GM19467 (cell line): ENCODE results near the gene GRIK4.
"Not testable (repeated sequence)": the region's sequence is repeated elsewhere in the genome, so short reads cannot be mapped to it uniquely, and the experiment has no call there.

ENCODE experiments used
- ATAC-seq: cut with Tn5 transposase; IDR thresholded peaks from one replicate; pipeline ENCODE4 v1.9.1; 2021; ENCODE audit warnings: mild to moderate bottlenecking, moderate library complexity; ENCODE audit not compliant: unreplicated experiment

The GRIK4 gene

DNA sequence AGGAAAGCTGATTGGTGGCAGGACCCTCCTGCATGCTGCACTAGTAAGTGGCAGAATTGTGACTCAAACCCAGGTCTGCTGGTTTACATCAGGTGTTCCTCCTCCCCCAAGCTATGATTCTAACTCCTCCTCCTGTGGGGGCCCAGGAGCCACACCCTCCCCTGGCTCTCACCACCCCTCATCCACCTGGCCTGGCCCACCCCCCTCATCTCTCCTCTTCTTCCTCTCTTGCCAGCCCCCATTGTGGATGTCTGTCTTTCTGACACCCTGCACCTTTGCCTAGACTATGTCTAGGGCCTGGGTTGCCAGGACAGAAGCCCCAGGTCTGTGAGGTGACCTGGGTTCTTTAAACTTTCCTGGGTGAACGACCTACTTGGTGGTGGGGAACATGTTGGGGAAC lies 59.9 kb downstream of the GRIK4 start:
- no peak for ATAC-seq

DNA sequence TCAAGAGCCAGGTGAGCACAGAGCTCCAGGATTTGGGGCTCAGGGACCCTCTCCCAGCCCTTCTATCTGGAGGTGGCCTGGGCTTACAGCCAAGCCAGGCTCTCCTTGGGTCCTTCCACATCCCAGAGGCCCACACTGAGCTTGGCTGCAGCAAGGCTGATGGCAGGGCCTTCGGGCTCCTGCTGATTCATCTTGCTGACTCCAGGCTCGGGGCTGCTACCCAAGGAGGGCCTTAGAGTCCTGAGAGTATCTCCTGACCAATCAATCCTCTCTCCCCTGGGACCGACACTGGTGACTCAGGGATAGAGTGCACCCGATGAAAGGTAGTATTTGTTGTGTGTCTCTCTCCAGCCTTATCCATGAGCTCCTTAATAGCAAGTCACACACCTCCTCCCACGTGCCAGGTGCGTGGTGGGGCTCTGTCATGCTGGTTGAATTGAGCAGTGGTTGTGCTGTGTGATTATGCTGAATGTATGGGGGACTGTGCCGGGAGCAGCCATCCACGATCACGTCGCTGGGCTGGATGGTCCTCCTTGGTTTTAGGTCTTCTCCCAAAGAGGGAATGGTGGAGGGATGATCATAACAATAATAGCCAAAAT lies 62.3 kb downstream of the GRIK4 start:
- ATAC-seq, result no peak

DNA sequence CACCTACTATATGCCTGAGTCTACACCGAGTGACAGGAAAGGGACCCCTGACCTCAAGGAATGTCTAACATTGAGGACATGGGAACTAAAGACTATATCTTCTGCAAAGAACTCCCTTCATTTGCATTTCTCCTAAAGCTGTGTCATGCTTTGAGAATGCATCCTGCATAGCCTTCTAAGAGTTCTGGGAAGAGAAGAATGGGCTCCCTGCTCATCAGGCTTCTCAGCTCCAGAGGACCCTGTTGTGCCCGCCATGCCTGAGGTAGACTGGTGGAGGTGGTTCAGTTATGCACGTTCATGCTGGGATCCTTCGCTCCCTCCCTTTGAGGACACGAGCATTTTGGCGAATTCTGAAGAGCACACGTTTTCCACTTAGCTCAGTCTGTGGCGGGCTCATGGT lies 63.3 kb downstream of the GRIK4 start:
- ATAC-seq, result no peak

DNA sequence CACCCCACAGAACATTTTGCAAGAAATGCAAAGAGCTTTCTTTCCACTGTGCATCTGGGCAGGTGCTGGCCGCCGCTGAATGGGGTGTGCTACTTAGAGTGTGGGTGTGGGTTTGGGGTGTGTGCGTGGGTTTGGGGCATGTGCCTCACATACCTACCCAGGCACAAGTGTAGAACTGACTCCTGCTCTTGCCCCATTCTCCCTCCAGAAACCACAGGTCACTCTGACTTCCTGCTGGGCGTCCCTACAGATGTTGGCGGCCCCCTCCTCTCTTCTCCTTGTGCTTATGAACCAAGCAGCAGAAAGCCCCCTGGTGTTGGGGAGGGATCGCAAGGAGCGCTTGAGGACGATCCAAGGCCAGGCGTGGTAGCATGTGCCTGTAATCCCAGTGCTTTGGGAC lies 63.9 kb downstream of the GRIK4 start:
- no peak for ATAC-seq

DNA sequence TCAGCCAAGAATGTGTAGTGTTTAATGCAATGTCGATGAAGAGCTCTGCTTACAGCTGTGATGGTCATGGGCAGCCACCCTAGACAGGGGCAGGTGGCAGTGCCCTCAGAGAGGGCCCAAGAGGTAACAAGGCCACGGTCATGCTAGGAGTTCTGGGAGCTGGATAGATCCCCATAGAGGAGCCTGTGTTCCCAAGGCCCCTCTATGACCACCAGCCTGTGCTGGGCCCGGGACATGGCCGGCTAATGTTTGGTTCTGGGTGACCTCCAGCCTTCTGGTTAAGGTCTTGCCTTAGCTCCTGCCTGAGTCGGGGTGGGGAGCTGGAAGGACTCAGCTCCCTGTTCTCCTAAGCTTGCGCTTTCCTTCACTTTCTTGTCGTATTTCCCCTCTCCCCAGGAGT lies 65.1 kb downstream of the GRIK4 start:
- no peak for ATAC-seq

DNA sequence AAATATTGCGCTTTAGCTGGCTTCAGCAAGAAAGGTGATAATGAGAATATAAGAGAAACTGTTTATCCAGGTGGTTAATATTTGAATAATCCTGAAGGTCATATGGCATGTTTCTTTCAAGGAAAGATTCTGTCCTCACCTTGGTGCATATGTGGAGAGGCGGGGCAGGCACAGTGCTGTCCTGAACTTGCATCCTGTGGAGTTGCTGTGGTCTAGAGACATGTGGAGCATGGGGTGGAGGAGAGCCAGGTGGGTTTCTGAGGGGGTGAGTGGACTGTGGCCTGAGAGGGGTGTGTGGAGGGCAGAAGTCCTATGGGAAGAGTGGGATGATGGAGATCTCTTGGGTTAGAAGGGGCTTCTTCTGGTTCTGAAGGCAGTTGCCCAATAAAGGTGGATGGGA lies 65.5 kb downstream of the GRIK4 start:
- ATAC-seq, result no peak

DNA sequence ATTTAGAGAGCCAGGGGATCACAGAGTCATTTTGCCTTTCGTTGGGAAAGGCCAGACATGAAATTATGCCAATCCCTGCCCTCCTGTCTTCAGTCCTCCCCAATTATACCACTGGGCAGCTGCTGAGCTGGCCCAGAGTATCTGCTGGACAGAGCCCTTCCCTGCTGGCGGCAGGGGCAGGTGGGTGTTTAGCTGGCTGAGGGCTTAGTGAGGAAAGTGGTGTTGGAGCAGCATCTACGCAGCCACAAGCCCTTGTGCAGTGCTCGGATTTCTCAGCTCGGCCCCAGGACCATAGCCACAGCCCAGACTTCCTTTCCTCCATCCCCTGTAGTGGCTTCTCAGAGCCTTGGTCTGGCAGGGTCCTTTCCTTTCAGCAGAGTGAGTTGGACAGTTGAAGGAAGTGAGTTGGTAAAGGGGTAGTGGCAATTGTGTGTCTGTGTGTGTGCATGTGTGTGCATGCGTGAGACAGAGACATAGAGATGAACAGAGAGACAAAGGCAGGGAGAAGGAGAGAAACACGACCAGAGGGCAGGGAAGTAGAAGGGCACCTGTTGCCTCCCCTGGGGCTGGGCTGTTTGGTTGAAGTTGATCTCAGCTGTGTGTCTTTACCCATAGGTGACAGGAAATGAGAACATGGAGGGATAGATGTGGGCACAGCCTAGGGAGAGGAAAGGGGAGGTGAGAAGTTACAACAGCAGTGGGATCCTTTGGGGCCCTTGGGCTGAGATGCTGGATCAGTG lies 66.2 kb downstream of the GRIK4 start:
- no peak for ATAC-seq

DNA sequence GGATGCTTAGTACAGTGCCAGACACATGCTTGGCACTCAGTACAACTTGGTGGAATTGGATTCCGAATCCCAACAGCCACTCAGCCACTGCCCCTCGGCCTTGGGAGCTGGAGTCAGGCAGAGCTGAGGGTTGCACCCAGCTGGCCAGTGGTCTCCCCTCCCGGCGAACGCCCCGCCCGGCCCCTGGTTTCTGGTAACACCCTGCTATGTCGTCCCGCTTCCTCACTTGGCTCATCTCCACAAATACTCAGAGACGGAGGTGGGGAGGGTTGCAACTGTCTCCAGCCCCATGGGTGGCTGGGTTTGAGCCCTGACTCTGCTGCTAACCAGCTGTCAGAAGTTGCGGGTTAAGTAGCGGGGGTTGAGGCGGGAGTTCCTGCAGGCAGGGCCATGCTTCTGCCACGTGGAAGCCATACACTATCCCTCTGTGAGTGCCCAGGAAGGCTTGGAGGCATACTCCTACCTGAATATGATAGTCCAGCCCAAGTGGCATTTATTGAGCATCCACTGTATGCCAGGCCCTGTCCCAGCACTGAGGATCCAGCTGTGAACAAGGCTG lies 67.1 kb downstream of the GRIK4 start:
- no peak for ATAC-seq

DNA sequence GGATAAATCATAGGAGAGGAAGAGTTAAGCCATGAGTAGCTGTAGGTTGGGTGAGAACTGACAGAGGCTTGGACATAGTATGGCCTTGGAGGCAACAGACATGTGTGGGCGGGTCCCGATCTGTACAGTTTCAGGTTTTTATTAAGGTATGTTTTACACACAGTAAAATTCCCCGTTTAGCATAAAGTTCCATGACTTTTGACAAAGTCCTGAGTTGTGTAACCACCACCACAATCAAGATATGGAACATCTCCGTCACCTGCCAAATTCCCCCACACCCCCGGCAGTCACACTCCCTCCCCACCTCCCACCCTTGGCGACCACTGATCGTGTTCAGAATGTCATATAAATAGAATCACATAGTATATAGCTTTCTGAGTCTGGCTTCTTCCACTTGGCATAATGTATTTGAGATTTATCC lies 68.1 kb downstream of the GRIK4 start:
- no peak for ATAC-seq

DNA sequence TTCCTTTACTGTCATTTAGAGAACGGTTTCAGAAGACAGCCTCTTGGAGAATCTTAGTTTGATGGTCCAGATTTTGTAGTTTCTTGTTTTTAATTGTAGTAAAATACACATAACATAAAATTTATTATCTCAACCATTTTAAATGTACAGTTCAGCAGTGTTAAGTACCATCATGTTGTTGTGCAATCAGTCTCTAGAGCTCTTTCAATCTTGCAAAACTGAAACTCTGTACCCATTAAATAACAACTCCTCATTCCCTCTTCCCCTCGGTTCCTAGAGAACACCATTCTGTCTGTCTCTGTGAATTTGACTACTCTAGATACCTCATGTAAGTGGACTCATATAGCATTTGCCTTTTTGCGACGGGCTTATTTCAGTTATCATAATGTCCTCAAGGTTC lies 69.8 kb downstream of the GRIK4 start:
- ATAC-seq, result no peak

DNA sequence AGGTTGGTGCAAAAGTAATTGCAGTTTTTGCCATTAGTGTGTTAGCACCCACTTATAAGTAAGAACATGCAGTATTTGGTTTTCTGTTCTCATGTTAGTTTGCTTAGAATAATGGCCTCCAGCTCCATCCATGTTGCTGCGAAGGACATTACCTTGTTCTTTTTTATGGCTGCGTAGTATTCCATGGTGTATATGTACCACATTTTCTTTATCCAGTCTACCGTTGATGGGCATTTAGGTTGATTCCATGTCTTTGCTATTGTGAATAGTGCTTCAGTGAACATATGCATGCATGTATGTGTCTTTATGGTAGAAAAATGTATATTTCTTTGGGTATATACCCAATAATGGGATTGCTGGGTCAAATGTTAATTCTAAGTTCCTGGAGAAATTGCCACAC lies 71.0 kb downstream of the GRIK4 start:
- not testable (repeated sequence) for ATAC-seq

DNA sequence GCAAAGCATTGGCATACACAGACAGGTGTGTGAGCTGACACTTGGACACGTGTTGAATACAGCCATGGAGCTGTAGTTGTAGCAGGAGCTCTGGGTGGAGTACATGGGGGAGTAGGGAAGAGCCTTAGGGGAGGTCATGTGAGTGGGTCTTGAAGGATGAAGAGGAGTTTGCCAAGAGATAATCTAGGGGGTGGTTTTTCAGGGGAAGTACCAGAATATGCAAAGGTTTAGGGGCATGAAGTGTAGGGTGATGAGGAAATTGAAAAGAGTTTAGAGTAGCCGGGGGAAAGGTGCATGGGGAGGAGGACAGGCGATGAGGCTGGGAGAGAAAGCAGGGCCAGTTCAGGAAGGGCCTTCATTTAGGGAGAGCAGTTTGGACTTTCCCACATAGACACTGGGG lies 74.5 kb downstream of the GRIK4 start:
- no peak for ATAC-seq

DNA sequence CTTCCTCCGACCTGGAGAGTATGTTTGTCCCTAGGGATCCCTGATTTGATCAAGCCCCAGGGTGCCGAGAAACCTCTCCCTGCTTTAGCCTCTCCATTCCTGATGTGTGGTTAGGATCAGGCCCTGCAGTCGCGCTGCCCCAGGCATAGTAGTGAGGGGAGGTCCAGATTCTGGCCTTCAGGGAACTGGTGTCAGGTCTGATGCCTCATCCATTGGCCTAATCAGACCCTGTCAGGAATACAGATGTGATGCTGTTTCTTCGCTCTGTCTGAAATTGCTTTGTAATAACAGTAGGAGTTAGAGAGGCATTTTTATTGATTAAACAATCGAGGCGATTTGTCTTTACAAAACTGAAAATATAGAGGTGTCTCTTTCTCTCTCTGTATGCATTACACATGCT lies 75.2 kb downstream of the GRIK4 start:
- ATAC-seq, result no peak

DNA sequence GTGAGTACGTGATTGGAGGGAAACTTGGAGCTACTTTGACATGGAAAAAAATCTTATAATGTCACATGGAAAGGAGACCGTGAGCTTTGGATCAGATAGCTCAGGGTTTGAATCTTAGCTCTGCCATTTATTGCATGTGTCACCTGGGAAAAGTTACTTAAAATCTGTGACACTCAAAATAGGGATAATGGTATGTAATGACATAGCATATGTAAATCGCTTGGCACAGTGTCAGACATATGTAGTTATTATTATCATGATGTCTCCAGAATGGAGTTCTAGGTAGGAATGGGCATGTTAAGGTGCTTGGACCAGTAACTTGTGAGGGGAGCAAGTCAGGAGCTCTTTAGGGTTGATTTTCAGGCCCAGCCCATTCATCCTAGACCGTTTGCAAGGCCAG lies 75.8 kb downstream of the GRIK4 start:
- no peak for ATAC-seq

DNA sequence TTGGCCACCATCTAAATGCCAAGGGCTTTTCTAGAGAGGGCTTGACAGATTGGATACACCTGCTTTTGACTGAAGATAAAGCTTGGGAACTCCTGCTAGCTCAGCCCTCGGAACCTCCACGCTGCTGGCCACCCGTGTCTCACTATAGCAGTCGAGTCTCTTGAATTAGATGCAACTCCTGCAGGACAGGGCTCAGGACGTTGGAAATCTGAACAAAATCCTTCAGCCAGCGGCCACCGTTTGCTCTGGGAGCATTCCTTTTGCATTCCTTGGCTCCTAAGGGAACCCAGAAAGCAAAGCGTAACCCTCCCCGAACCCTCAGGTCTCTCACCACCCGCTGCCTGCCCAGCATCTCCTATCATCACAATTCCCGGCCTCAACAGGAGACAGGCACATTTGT lies 77.8 kb downstream of the GRIK4 start:
- no peak for ATAC-seq

DNA sequence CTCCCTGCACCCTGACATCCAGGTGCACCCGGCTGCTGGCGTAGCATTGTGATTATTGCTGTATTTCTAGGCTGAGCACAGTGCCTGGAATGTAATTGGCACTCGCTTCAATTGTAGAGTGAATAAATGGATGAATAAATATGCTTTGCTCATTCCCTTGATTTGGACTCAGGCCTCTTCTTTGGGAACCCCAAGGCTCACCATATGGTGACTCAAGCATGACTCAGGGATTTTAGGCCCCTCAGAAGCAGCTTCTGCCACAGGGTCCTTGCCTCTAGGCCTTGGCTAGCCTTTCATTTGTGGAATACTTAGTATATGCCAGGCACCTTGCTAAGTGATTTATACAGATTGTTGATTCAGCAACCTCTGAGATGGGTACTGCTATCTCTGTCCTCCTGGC lies 78.9 kb downstream of the GRIK4 start:
- no peak for ATAC-seq

DNA sequence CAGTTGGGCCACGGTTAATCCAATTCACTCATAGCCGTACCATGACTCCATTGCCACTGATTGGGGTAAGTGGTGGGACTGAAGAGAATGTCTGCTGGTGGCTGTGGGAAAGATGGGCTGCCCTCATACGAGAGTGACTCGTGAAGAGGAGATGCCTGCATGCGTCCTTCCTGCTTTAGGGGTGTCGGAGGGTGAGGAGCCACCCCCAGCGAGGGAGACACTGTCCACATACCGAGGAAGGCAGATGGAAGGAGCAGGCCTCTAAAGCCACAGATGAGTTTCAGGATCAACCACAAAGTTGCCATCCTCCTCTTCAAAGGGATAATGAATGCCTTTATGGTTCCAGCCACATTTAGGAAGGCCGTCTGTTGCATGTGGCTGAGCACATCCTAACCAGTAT lies 83.2 kb downstream of the GRIK4 start:
- no peak for ATAC-seq

DNA sequence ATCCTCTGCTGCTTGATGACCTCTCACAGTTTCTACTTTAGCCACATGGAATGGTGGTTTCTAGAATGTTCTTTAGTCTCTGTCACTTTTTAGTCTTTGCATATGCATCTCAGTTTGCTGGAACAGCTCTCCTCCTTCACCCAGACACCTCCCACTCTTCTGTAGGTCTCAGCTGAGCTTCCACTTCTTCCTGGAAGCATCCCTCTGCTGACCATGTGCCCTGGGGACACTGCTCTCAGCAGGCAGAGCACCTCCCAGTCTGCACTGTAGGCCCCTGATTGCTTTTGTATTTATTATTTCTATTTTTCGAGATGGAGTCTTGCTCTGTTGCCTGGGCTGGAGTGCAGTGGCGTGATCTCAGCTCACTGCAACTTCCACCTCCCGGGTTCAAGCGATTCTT lies 84.0 kb downstream of the GRIK4 start:
- ATAC-seq, result no peak

DNA sequence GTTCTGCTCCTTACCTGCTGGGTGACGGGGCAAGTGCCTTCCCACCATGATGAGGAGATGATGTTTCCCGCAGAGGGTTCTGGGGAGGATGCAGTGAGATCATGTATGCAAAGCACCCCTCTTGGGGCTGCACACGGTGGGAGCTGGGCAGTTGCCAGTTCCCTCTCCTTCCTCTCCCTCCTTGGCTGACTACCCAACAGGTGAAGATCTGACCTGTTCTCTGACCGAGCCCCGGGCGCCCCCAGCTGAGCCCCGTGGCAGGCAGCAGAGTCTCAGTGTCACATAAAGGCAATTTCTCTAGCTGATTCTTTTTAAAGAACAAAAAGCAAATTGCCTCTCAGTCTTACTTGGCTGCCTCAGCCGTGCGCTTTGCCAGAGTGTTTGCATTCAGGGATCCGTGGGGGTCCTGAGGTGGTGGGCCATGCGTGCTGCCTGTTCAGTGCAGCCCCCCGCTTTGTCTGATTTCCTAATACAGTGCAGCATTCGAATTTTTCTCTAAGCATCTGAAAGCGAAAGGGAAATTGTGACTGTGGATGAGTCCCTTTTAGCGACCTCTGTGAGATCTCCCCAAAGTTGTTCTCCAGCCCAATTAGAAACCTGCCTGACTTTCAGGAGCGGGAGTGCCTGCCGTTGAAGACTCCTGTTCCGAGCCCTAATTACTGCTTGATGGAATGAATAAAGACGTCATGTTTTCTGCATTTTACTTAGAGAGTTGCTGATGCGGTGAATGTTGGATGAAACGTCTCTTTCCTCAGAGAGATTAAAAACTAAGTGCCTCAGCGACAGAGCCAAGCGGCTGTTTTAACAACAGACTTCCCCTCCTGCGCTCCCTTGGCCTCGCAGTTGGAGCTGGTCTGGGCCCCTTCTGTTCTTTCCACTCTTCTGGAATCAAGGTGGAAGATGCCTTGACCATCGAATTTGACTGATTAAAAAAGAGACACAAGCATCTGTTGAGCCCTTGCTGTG lies 86.0 kb downstream of the GRIK4 start:
- ATAC-seq, result no peak

DNA sequence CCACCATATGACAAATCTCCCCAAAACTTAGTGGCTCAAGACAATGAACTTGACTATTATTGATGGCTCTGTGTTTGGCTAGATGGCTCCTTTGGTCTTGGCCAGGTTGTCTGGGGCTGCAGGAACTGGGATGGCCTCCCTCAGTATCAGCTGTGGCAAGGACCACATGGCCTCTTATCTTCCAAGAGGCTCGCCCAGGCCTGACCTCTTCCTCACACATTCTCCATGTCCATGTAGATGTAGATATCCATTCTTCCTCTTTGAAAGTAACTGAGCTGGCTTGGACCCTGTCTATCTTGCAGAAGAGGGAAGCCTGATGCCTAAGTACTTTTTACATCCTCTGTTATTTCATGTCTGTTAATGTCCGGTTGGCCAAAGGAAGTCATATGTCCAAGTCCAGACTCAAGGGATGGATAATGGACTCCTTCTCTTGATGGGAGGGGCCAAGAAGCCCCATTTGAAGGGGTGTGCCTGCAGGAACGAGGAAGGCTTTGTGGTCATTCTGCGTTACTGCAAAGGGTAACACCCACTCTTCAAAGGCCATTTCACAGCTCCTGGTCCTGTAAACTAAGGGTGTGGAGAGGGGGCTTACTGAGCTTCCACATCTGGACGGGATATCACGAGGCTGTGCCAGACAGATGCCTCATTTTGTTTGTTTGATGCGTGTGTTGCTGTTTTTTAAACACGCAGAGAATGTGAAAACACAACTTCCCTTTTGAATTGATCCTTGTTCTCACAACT lies 87.1 kb downstream of the GRIK4 start:
- ATAC-seq, result no peak
